ENCODE data around the gene TBC1D17. TPM values are rescaled to one million over a fixed set of nuclear protein-coding genes. Genes with fewer than 3 reads are reported as not detected.

TBC1D17 gene
- total RNA-seq, 1 donor from 2014 or later, result 44.6 TPM

GRCh38 chr19:49926515-49926914 lies 49.0 kb downstream of the TBC1D17 start:
- no peak for TF ChIP-seq CTCF (IDR thresholded peaks at IDR 0.05)
- no peak for DNase-seq (ENCODE audit: low spot score in 2 of 2)
- intact Hi-C loops (cut with DNase I), result no loop called here
- Histone ChIP-seq H3K9me3 (no peaks in the 10 kb centered on the region), H3K27ac (no peak overlapping the region), H3K27me3 (no peaks in the 10 kb centered on the region), H3K4me1 (peaks cover 3 to 13% of the 10 kb centered on the region in 2 donors), H3K4me3 (no peak overlapping the region), H3K36me3 (peaks cover 14 to 39% of the 10 kb centered on the region in 2 donors)

DNA sequence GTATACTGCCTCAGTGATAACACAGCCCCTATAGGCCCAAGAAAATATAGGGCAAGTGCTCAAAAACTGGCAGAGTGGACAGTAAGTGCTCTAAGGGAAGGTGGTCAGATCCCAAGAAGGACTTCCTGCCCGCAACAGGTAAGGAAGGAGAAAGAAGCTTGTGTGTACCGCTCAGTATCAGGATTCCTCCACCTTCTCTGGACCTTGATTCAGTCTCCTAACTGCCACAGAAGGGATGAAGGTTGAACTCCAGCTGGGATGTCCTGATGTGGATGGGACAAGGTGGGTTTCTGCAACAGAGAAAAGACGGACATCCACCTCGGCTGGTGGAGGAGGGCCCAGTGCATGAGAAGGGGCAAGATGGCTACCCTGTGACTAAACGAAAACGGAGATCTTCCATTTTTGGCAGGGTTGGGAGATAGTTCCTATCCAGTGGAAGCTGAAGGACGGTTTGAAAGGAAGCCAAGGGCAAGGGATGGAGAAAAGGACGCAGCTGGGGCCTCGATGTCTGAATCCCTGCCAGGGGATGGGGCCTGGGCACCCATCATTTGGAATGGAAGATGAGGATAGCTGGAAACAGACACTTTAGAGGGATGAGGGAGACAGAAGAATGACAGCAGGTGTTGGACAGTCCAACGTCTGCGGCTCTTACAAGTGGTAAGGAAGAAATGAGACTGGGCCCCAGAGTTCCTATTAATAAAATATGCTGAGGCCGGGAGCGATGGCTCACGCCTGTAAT lies 50.2 kb downstream of the TBC1D17 start:
- intact Hi-C loops (cut with DNase I), result loop anchor here (2.0 kb wide), 1 partner anchor 51 kb away; the partner anchor contains the start of genes AKT1S1 and TBC1D17
- no peaks in the 10 kb centered on the region for H3K27me3 ChIP-seq
- peaks cover 3 to 13% of the 10 kb centered on the region in 2 donors for H3K4me1 ChIP-seq
- no peak for DNase-seq (ENCODE audit: low spot score in 2 of 2)
- peaks cover 10 to 29% of the 10 kb centered on the region in 2 donors for H3K36me3 ChIP-seq
- TF ChIP-seq CTCF (IDR thresholded peaks at IDR 0.05), result no peak
- peak overlapping the region; percentile 71 to 88 for H3K4me3 ChIP-seq
- H3K9me3 ChIP-seq, result no peaks in the 10 kb centered on the region
- H3K27ac ChIP-seq, result no peak overlapping the region

DNA sequence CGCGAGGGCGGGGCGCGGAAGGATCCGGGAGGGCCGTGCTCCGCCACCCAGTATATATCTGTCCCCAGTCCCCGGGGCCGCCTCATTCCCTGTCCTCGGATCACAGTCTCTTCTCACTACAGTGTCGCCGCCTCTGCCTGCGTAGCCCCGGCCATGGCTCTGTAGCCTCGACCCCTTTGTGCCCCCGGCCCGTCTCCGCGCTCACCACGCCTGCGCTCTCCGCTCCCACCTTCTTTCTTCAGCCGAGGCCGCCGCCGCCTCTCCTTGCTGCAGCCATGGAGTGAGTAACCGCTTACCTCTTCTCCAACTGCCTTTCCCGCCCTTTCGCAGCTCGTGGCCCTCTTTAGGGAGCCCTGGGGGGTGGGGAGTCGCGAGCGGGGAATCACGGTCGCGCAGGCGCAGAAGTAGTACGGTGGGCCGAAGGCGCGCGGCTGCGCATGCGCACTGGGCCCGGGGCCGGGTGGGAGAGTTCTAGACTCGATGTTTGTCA lies 51.7 kb downstream of the TBC1D17 start, which contains the start of the genes ATF5 and NUP62:
TSS of gene ATF5 (plus strand) at position 85 of the 490 bp plus-strand sequence. CDS start 1,646 bp downstream, outside the sequence.
TSS of gene NUP62 (minus strand) at position 384 of the 490 bp plus-strand sequence. CDS start 19,697 bp downstream, outside the sequence.
- H3K27me3 ChIP-seq, result no peaks in the 10 kb centered on the region
- H3K27ac ChIP-seq, result peak within 1 kb of the TSS; percentile 73 to 91
- peak; percentile 50 to 93 for DNase-seq (ENCODE audit: low spot score in 2 of 2)
- H3K4me3 ChIP-seq, result peak within 1 kb of the TSS; percentile 71 to 88
- TF ChIP-seq CTCF (IDR thresholded peaks at IDR 0.05), result no peak
- intact Hi-C loops (cut with DNase I), result loop anchor here (2.0 kb wide), 1 partner anchor 52 kb away; the partner anchor contains the start of genes AKT1S1 and TBC1D17
- no peaks in the 10 kb centered on the region for H3K9me3 ChIP-seq
- peaks cover 3 to 13% of the 10 kb centered on the region in 2 donors for H3K4me1 ChIP-seq
- peaks cover 4 to 14% of the 10 kb centered on the region in 2 donors for H3K36me3 ChIP-seq

DNA sequence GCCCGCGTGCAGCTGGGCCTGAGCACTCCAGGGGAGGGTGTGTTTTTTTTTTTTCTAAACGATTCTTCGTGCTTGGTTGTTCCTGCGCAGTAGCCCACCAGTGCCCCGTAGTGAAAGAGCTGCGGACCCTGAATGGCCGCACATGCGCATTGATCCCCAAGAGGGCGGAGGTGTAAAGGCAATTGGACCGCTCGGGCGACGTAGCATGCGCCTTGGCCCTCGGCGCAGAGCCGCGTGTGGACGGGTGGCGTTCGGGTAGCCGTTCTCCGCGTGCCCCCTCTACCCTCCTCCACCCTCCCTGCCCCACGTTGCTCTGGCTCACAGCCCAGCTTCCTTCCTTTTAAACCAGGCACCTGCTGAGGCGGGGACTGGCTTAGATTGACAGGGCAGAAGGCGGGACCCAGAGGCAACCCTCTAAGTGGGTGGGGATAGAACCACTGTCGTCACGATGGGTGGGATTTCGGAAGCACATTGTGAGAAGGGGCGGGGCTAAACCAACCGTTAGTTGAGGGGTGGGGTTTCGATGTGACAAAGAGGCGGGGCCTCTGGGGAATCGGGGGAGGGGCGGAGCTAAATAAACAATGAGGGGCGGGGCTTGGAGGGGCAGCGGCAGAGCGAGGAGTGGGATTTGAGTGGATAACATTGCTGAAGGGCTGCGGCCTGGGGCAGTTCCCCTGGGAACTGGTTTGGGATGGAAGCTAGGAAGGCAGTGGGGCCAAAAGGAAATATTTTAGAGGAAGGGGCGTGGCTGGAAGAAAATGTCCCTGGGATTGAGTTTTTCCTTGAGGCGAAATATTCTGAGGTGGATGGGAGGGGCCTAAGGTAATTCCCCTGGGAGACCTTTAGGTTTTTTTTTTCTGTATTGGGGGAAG lies 52.3 kb downstream of the TBC1D17 start:
- Histone ChIP-seq H3K4me3 (peak overlapping the region; percentile 71 to 88), H3K27me3 (no peaks in the 10 kb centered on the region), H3K36me3 (peaks cover 4 to 7% of the 10 kb centered on the region in 2 donors), H3K27ac (peak overlapping the region; percentile 73 to 91), H3K9me3 (no peaks in the 10 kb centered on the region), H3K4me1 (peaks cover 3 to 13% of the 10 kb centered on the region in 2 donors)
- intact Hi-C loops (cut with DNase I), result loop anchor here (2.0 kb wide), 2 partner anchors 53 to 95 kb away; partner anchors contain the start of genes AKT1S1, TBC1D17 and VRK3
- DNase-seq (ENCODE audit: low spot score in 2 of 2), result peak; percentile 82 to 95
- TF ChIP-seq CTCF (IDR thresholded peaks at IDR 0.05), result no peak

DNA sequence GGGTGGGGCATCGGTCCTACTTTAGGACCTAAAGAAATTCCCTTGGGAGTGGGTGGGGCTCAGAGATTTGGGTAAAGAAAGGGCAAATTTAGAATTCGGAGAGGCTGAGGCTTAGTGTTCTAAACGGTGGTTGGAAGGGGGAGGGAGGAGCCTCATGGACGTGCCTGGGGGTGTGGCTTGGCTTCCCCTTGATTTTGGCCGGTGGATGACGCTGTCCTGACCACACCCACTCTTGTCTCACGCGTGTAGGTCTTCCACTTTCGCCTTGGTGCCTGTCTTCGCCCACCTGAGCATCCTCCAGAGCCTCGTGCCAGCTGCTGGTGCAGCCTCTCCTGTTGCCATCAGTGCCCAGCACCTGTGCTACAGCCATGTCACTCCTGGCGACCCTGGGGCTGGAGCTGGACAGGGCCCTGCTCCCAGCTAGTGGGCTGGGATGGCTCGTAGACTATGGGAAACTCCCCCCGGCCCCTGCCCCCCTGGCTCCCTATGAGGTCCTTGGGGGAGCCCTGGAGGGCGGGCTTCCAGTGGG lies 53.0 kb downstream of the TBC1D17 start:
- no peak for DNase-seq (ENCODE audit: low spot score in 2 of 2)
- no peaks in the 10 kb centered on the region for H3K27me3 ChIP-seq
- peak overlapping the region in 1 of 2 donors; percentile 88 for H3K4me3 ChIP-seq
- no peak for TF ChIP-seq CTCF (IDR thresholded peaks at IDR 0.05)
- H3K27ac ChIP-seq, result peak overlapping the region; percentile 73 to 91
- no peaks in the 10 kb centered on the region for H3K9me3 ChIP-seq
- H3K36me3 ChIP-seq, result peaks cover under 1 to 6% of the 10 kb centered on the region in 2 donors
- H3K4me1 ChIP-seq, result peaks cover 3 to 13% of the 10 kb centered on the region in 2 donors
- intact Hi-C loops (cut with DNase I), result loop anchor here (2.0 kb wide), 1 partner anchor 94 kb away; the partner anchor contains the start of gene VRK3

All from ascending aorta (tissue), 2 donors.